Tibial nerve (tissue), 4 donors: Measurements from ENCODE around the gene EFCAB5. TPM values are rescaled to one million over a fixed set of nuclear protein-coding genes. Genes with fewer than 3 reads are reported as not detected.

Source experiments
- DNase-seq, 2 donors: peaks; one replicate each; pipeline ENCODE4 v3.0.0-alpha.2; 2019; ENCODE audit warnings: low spot score in 2 of 2
- H3K27ac ChIP-seq, 4 donors: fragments of 200-600 bp; sonication (generic) in 3 of 4; one replicate each; pipeline ENCODE4 v1.5.1; 2017 to 2019; ENCODE audit warnings: mild to moderate bottlenecking in 1 of 4
- H3K27me3 ChIP-seq, 2 donors: fragments of 200-600 bp; sonication (generic) in 1 of 2; one replicate each; pipeline versions ENCODE4 v1.5.1 to v1.6.0; 2017 to 2019
- H3K36me3 ChIP-seq, 3 donors: fragments of 200-600 bp; sonication (generic); one replicate each; pipeline ENCODE4 v1.5.1; 2018 to 2019
- H3K4me1 ChIP-seq, 4 donors: fragments of 200-600 bp; sonication (generic) in 3 of 4; one replicate each; pipeline ENCODE4 v1.5.1; 2017 to 2019
- H3K4me3 ChIP-seq, 4 donors: fragments of 200-600 bp; sonication (generic) in 3 of 4; one replicate each; pipeline ENCODE4 v1.5.1; 2017 to 2019; ENCODE audit warnings: mild to moderate bottlenecking in 1 of 4, moderate library complexity in 1 of 4
- H3K9me3 ChIP-seq, 4 donors: fragments of 200-600 bp; sonication (generic) in 3 of 4; one replicate each; pipeline ENCODE4 v1.5.1; 2017 to 2019
- EP300 ChIP-seq, 2 donors: sonication (generic); formaldehyde crosslinking; IDR thresholded peaks; one replicate each; pipeline ENCODE4 v1.6.1; 2017; ENCODE audit warnings: antibody characterized with exemption in 2 of 2, mild to moderate bottlenecking in 1 of 2
- POLR2A ChIP-seq, 2 donors: fragments of 450-650 bp; IDR thresholded peaks; one replicate each; pipeline ENCODE4 v1.6.1; 2017; ENCODE audit warnings: antibody characterized with exemption in 2 of 2, mild to moderate bottlenecking in 2 of 2, moderate library complexity in 2 of 2
- WGBS, 2 donors: methylation state at CpG; one replicate each; pipeline ENCODE4 v1.1.5; 2018; 5-methylcytosine and 5-hydroxymethylcytosine counted together
- small RNA-seq: library from RNA; depleted of rRNA; stranded (forward); fragments of <200 nt; gene quantifications from one replicate; pipeline ENCODE3, GENCODE V24; 2016
- total RNA-seq, 4 donors: library from RNA; depleted of rRNA; stranded (reverse); fragments of >200 nt; gene quantifications; one replicate each; pipeline ENCODE4 v1.1.0, GENCODE V29; 2016
- TF ChIP-seq, protein P1 (sequence below), 5 experiments: fragments of 200-600 bp in 3 of 5; fragments of 450-650 bp in 2 of 5; sonication (generic) in 3 of 5; IDR thresholded peaks; one replicate each; pipeline ENCODE4 v1.5.1; 2016 to 2019; ENCODE audit warnings: antibody characterized with exemption in 5 of 5, mild to moderate bottlenecking in 3 of 5, moderate library complexity in 2 of 5

Gene EFCAB5
- total RNA-seq, 4 donors from 2014 or later, result 0.21 to 0.30 (median 0.22) TPM; not detected in 1

DNA sequence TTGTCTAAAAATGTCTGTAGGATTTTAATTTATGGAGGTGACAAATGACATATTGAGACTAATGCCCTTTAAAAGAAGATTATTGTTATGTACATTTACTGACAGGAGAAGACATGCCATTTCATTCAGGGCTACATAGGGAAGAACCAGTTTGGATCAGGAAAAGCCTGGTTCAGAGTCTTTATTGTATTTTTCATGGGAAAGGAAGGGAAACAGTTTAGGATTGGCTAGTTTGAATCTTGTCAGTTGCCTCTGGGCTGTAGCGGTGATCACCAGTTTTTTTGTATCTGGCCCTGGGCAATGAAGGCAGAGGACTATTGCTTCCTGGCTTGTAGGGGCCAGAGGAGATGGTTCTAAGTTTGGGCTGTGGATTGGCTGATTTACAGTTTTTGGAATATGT lies 206.9 kb downstream of the EFCAB5 start:
- WGBS, 2 donors, result 88 to 92% methylated on average over 1 of the region's 1 CpG
- TF ChIP-seq EP300 (IDR thresholded peaks at IDR 0.05) (no peak), POLR2A (IDR thresholded peaks at IDR 0.05) (no peak)
- TF ChIP-seq, protein P1, sequence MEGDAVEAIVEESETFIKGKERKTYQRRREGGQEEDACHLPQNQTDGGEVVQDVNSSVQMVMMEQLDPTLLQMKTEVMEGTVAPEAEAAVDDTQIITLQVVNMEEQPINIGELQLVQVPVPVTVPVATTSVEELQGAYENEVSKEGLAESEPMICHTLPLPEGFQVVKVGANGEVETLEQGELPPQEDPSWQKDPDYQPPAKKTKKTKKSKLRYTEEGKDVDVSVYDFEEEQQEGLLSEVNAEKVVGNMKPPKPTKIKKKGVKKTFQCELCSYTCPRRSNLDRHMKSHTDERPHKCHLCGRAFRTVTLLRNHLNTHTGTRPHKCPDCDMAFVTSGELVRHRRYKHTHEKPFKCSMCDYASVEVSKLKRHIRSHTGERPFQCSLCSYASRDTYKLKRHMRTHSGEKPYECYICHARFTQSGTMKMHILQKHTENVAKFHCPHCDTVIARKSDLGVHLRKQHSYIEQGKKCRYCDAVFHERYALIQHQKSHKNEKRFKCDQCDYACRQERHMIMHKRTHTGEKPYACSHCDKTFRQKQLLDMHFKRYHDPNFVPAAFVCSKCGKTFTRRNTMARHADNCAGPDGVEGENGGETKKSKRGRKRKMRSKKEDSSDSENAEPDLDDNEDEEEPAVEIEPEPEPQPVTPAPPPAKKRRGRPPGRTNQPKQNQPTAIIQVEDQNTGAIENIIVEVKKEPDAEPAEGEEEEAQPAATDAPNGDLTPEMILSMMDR (IDR thresholded peaks at IDR 0.05), result no peak
- no peak overlapping the region for H3K27ac ChIP-seq
- H3K36me3 ChIP-seq, result peaks cover 0 to 16% (median 0%) of the 10 kb centered on the region in 3 donors
- no peak overlapping the region for H3K4me3 ChIP-seq
- no peaks in the 10 kb centered on the region for H3K27me3 ChIP-seq
- no peak for DNase-seq
- peaks cover 0 to 4% (median 0%) of the 10 kb centered on the region in 4 donors for H3K4me1 ChIP-seq
- no peaks in the 10 kb centered on the region for H3K9me3 ChIP-seq

DNA sequence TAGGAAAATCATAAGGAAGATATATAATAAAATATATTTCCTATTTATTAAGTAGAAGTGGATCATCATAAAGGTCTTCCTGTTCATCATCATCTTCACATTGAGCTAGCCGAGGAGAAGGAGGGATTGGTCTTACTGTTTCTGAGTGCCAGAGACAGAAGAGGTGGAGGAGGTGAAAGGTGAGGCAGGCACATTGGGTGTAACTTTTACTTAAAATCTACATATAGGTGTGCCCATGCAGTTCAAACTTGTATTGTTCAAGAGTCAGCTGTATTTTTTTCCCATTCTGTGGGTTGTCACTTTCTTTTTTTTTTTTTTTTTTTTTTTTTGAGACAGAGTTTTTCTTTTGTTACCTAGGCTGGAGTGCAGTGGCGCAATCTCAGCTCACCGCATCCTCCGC lies 210.0 kb downstream of the EFCAB5 start:
- Histone ChIP-seq H3K4me1 (peaks cover 0 to 4% (median 0%) of the 10 kb centered on the region in 4 donors), H3K4me3 (no peak overlapping the region), H3K36me3 (peaks cover 0 to 25% (median 0%) of the 10 kb centered on the region in 3 donors), H3K27ac (no peak overlapping the region), H3K27me3 (no peaks in the 10 kb centered on the region), H3K9me3 (no peaks in the 10 kb centered on the region)
- WGBS, 2 donors, result 91 to 96% methylated on average over 4 of the region's 4 CpGs
- TF ChIP-seq, protein P1 (IDR thresholded peaks at IDR 0.05), result no peak
- TF ChIP-seq EP300 (IDR thresholded peaks at IDR 0.05) (no peak), POLR2A (IDR thresholded peaks at IDR 0.05) (no peak)
- no peak for DNase-seq

DNA sequence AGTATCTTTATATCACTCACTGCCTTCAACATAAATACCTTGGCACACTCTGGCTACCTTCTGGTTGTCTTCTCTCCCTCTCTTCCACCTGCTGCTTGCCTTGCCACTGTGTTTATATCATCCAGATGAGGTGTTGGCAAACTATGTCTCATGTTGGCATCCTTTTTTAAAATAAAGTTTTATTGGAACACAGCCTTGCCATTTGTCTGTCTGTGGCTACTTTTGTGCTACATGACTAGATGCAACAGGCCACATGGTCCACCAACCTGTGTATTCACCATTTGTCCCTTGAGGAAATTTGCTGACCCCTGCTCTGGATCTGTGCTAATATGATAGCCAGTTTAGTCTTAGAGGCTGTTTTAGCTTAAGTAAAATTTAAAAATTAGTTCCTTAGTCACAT lies 212.0 kb downstream of the EFCAB5 start:
- Histone ChIP-seq H3K4me3 (no peak overlapping the region), H3K4me1 (no peaks in the 10 kb centered on the region), H3K9me3 (peaks cover 0 to under 1% (median 0%) of the 10 kb centered on the region in 4 donors), H3K27me3 (no peaks in the 10 kb centered on the region), H3K36me3 (peaks cover 0 to 38% (median 0%) of the 10 kb centered on the region in 3 donors), H3K27ac (no peak overlapping the region)
- DNase-seq, result no peak
- TF ChIP-seq, protein P1 (IDR thresholded peaks at IDR 0.05), result no peak
- TF ChIP-seq POLR2A (IDR thresholded peaks at IDR 0.05) (no peak), EP300 (IDR thresholded peaks at IDR 0.05) (no peak)

DNA sequence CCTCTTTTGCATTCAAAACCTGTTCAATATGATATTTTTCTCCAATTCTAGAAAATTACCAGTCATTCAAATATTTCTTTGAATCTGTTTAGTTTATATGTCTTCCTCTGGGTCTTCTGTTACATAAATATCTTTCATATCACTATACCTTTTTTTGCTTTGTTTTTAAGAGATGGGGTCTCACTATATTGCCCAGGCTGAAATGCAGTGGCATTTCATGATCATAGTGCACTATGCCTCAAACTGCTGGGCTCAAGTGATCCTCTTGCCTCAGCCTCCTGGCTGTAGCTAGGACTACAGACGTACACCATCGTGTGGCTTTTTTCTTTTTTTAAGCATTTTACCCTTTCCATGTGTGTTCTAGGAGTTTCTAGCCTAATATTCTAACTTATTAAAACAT lies 214.0 kb downstream of the EFCAB5 start:
- 94 to 95% methylated on average over 2 of the region's 2 CpGs for WGBS, 2 donors

More for the DNA sequence above, 214.0 kb downstream of the EFCAB5 start:
- Histone ChIP-seq H3K27me3 (no peaks in the 10 kb centered on the region), H3K4me1 (no peaks in the 10 kb centered on the region), H3K27ac (no peak overlapping the region), H3K36me3 (peaks cover 0 to 51% (median 0%) of the 10 kb centered on the region in 3 donors), H3K4me3 (no peak overlapping the region), H3K9me3 (peaks cover 0 to 19% (median 3%) of the 10 kb centered on the region in 4 donors)
- DNase-seq, result no peak
- no peak for TF ChIP-seq POLR2A (IDR thresholded peaks at IDR 0.05)
- no peak for TF ChIP-seq EP300 (IDR thresholded peaks at IDR 0.05)
- TF ChIP-seq, protein P1 (IDR thresholded peaks at IDR 0.05), result no peak

Small RNAs within 50 kb of the gene (small RNA-seq; reads per million reads assigned to genes)
- gene AC104984.5 (not detected), gene RNY4P13 (not detected)

Other genes starting within 250 kb of the EFCAB5 start
- gene SSH2, start 11.4 kb upstream of the EFCAB5 start, total RNA-seq, result 10 to 100 TPM; 51.3 to 67.1 (median 55.7) TPM
- 10 to 100 TPM; 23.3 to 55.5 (median 34.4) TPM for gene NSRP1, start 175.2 kb downstream of the EFCAB5 start, total RNA-seq